Astrocyte of the cerebellum (primary cell): ENCODE measurements around the gene RAI14.

Source experiments
- DNase-seq: peaks from one replicate; pipeline ENCODE4 v3.0.0-alpha.2; 2011; ENCODE audit warnings: low read depth
- H3K4me3 ChIP-seq: 2 replicates; pipeline ENCODE4 v1.5.1; 2011; ENCODE audit warnings: mild to moderate bottlenecking, low read depth, low read length, moderate library complexity
- CTCF ChIP-seq: IDR thresholded peaks from 2 replicates; pipeline ENCODE4 v1.5.1; 2012; ENCODE audit warnings: low read length, low read depth, moderate library complexity, mild to moderate bottlenecking; ENCODE audit errors: missing control alignments
- in situ Hi-C: cut with HindIII; loops from 2 replicates; pipeline ENCODE4 v1.10.0; 2017; ENCODE audit warnings: low sequenced_read_pairs

RAI14 gene

GRCh38 chr5:34857894-34858293, 201.8 kb downstream of the RAI14 start:
- no peak for DNase-seq
- in situ Hi-C loops = no loop called here
- TF ChIP-seq CTCF = no peak
- no peak overlapping the region for H3K4me3 ChIP-seq

GRCh38 chr5:34858790-34859189, 202.7 kb downstream of the RAI14 start:
- TF ChIP-seq CTCF = no peak
- no peak for DNase-seq
- H3K4me3 ChIP-seq = no peak overlapping the region
- in situ Hi-C loops = no loop called here

GRCh38 chr5:34859253-34859652, 203.1 kb downstream of the RAI14 start:
- in situ Hi-C loops = no loop called here
- TF ChIP-seq CTCF = no peak
- no peak overlapping the region for H3K4me3 ChIP-seq
- no peak for DNase-seq

GRCh38 chr5:34863946-34864345, 207.8 kb downstream of the RAI14 start:
- TF ChIP-seq CTCF = no peak
- no peak for DNase-seq
- in situ Hi-C loops = no loop called here
- H3K4me3 ChIP-seq = no peak overlapping the region

- no peak overlapping the region for H3K4me3 ChIP-seq
- in situ Hi-C loops = no loop called here
- no peak for TF ChIP-seq CTCF
- DNase-seq = no peak
Observed at GRCh38 chr5:34865091-34865490, 209.0 kb downstream of the RAI14 start.

- TF ChIP-seq CTCF = no peak
- no peak overlapping the region for H3K4me3 ChIP-seq
- in situ Hi-C loops = no loop called here
- no peak for DNase-seq
Observed at GRCh38 chr5:34866989-34867471, 210.9 kb downstream of the RAI14 start.

GRCh38 chr5:34867660-34868059, 211.5 kb downstream of the RAI14 start:
- H3K4me3 ChIP-seq = no peak overlapping the region
- DNase-seq = no peak
- TF ChIP-seq CTCF = no peak
- in situ Hi-C loops = no loop called here
